ENCODE results near the gene GTF3C5.
"Not testable (repeated sequence)": the region's sequence is repeated elsewhere in the genome, so short reads cannot be mapped to it uniquely, and the experiment has no call there.

The GTF3C5 gene, protein sequence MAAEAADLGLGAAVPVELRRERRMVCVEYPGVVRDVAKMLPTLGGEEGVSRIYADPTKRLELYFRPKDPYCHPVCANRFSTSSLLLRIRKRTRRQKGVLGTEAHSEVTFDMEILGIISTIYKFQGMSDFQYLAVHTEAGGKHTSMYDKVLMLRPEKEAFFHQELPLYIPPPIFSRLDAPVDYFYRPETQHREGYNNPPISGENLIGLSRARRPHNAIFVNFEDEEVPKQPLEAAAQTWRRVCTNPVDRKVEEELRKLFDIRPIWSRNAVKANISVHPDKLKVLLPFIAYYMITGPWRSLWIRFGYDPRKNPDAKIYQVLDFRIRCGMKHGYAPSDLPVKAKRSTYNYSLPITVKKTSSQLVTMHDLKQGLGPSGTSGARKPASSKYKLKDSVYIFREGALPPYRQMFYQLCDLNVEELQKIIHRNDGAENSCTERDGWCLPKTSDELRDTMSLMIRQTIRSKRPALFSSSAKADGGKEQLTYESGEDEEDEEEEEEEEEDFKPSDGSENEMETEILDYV

DNA sequence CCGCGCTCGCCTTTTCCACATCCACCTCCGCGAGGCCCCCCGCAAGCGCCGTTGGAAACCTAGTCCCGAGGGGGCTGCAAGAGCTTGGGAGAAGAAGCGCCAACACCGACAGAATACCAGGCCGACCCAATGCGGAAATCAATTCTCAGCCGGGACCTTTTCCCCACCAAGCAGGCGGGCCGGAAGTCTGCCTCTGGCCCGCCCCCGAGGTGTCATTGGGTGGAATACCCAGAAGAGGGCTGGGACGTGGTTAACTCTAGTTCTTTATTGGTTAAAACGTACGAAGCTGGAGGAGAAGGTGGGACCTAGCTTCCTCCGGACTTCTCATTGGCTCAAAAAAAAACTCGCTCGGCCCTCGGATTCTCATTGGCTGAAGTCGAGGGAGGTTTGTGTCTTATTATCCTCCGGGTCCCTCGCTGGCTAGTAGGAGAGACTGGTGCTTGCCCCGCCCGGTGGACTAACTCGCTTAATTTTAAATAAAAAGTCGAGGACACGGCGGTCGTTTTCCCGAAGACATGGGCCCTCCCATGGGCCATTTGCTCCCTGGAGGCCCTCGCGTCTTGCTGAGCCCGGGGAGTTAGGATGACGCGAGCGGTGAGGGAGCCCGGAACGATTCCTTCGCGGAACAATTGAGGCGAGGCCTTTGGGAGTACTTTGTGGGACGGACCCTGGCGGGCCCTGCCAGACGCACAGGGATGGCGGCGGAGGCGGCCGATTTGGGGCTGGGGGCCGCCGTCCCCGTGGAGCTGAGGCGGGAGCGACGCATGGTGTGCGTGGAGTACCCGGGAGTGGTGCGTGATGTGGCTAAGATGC is at the start of gene GTF3C5:
Gene GTF3C5, plus strand, starts transcription at position 681 of the 813 bp plus-strand sequence. Its CDS starts 15 bp downstream, at position 696.
- DNase-seq, result peak; percentile 81 to 96

GRCh38 chr9:132982458-132982857 is 48.3 kb upstream of the GTF3C5 start:
- no peak for DNase-seq

GRCh38 chr9:132983491-132984201 is 47.2 kb upstream of the GTF3C5 start:
- DNase-seq, result no peak

- DNase-seq, result no peak
Measured at GRCh38 chr9:132984202-132985070, 46.4 kb upstream of the GTF3C5 start.

GRCh38 chr9:132985071-132985350 is 45.8 kb upstream of the GTF3C5 start:
- no peak for DNase-seq

DNA sequence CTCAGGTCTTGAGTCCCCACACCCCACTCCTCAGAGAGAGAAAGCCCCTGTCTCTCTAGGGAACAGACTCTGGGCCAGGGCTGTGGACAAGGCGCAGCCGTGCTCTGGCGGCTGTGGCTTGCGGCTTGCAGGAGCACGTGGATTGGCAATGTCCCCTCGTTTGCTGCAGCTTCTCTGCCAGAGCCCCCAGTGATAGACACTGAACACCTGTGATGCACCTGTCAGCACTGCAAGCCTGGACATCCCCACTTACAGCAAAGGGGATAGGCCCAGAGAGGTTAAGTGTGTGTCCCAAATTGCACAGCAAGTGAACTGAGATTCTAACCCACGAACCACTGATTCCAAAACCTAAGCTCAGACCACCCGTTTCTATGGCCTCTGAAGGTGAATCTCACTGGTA is 45.3 kb upstream of the GTF3C5 start:
- no peak for DNase-seq

DNA sequence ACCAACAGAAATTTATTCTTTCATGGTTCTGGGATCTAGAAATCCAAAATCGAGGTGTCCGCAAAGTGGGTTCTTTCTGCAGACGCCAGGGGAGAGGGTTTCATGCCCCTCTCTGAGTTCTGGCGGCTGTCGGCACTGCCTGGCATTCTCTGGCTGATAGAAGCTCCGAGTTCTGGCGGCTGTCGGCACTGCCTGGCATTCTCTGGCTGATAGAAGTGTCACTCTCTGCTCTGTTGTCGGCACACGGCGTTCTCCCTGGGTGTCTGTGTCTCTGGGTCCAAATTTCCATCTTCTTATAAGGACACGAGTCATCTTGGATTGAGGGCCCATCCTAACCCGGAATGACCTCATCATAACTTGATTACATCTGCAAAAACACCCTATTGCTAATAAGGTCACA is 44.7 kb upstream of the GTF3C5 start:
- no peak for DNase-seq

DNA sequence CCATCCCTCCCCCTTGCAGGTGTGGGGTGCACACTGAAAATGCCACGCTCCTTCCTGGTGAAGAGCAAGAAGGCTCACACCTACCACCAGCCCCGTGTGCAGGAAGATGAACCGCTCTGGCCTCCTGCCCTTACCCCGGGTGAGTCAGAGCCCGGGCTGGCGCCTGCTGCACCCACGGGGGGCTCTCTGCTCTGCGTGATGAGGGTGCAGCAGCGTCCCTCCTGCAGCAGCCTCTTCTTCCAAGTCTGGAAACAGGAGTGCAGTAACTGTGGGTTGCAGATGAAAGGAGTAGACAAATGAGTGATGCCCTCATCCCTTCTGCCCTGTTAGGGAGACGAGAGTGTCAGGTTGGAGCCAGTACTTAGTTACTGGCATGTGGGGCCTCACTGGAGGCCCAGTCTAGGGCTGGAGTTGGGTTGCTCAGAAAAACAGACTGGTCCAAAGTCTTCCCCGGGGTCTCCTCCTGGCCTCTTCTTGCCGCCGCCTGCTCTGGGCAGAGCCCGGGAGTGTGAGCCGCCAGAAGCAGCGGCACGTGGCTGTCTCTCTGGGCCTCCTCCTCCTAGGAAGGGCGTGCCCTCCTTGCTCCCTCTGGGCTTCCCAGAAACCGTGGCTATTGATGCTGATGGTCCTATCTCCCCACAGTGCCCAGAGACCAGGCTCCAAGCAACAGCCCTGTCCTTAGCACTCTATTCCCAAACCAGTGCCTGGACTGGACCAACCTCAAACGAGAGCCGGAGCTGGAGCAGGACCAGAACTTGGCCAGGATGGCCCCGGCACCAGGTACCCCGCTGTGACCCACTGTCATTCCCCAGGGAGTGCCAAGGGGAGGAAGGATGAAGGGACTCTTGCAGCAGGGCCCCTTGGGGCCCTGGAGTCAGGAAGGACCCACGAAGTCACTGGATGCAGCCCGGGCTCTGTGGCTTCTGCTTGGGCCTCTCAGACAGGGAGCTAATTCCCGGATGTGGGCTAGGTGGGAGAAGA is 43.9 kb upstream of the GTF3C5 start:
- DNase-seq, result no peak

DNA sequence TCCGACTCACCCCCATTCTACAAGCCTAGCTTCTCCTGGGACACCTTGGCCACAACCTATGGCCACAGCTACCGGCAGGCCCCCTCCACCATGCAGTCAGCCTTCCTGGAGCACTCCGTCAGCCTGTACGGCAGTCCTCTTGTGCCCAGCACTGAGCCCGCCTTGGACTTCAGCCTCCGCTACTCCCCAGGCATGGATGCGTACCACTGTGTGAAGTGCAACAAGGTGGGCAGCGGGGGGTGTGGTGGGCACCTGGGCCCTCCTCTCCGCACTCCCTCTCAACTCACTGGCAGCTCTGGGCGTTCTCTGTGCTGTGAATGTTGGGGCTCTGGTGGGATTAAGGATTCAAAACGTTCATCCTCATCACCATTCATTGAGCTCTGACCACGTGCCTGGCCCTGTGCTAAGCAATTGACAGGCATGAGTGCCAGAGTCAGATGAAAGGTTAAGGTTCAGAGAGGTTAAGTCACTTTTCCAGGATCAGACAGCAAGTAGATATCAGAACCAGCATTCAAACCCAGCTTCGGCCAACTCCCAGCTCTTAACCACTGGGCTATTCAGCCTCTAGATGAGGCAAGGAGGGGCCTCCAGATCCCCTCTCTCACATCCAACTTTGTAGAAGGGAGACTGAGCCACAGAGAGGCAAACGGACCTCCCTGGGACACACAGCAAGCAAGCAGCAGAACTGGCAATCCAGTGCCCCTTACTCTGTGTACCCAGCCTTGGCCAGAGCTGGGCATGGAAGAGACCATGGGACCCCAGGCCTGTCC is 42.4 kb upstream of the GTF3C5 start:
- no peak for DNase-seq

- DNase-seq, result no peak
Measured at GRCh38 chr9:132989014-132989310, 41.8 kb upstream of the GTF3C5 start.

DNA sequence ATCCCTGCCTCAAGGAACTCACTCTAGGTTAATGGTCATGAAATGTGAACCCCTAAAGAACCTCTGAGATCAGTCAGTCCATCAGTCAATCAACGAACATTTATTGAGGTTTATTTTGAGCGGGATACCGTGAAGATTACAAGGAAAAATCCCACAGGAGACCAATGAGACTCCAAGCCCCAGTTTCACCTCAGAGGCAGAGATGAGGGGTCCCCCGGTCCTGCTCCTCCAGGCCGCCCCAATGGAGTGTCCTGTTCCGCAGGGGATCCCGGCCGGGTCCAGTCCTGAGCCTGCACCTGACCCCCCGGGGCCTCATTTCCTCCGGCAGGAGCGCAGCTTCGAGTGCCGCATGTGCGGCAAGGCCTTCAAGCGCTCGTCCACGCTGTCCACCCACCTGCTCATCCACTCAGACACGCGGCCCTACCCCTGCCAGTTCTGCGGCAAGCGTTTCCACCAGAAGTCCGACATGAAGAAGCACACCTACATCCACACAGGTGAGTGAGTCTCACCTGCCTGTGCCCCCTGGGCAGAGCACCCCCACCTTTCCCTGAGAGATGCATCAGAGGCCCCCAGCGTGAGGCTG is 41.3 kb upstream of the GTF3C5 start:
- no peak for DNase-seq

DNA sequence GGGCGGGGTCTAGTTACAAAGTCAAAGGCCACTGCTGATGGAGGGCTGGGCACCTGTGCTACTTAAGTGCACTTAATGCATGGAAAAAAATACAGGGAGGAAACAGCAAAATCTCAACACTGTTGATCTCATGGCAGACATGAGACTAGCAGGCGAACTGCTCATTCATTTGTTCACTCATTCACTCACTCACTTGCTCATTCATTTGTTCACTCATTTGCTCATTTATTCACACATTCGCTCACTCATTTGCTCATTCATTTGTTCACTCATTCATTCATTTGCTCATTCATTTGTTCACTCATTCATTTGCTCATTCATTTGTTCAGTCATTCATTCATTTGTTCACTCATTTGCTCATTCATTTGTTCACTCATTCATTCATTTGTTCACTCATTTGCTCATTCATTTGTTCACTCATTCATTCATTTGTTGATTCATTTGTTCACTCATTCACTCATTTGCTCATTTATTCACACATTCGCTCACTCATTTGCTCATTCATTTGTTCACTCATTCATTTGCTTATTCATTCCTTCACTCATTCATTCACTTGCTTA is 40.7 kb upstream of the GTF3C5 start:
- not testable (repeated sequence) for DNase-seq

DNA sequence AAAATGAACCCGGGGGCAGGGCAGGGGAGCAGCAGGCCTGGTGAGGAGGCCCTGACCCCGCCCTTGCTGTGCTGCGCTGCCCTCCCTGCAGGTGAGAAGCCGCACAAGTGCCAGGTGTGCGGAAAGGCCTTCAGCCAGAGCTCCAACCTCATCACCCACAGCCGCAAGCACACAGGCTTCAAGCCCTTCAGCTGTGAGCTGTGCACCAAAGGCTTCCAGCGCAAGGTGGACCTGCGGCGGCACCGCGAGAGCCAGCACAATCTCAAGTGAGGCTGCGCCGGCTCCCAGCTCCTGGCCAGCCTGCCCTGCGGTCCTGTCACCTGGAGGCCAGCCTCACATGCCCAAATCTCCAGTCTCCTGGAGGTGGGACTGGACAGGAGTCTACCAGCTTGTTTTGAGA is 40.0 kb upstream of the GTF3C5 start:
- DNase-seq, result no peak

- DNase-seq, result no peak
Measured at GRCh38 chr9:132991351-132992300, 39.2 kb upstream of the GTF3C5 start.

DNA sequence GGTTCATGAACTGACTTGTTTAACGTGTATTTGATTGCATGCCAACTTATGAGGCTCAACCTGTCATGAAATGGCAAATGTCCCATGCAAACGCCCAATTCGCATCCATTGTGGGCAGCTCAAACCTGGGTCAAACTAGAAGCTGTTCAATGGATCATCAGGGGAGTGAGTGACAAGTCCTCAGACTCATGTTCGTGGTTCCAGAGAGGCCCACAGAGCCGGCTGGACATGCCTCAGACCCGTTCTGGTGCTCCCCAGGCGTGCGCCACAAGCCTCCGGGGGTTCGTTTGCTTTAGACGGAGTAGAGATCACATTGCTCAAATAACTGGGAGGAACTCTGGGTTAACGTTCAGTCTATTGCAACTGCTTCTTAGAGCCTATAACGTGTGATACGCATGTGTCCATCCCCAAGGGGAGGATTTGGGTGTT is 37.3 kb upstream of the GTF3C5 start:
- DNase-seq, result no peak

DNA sequence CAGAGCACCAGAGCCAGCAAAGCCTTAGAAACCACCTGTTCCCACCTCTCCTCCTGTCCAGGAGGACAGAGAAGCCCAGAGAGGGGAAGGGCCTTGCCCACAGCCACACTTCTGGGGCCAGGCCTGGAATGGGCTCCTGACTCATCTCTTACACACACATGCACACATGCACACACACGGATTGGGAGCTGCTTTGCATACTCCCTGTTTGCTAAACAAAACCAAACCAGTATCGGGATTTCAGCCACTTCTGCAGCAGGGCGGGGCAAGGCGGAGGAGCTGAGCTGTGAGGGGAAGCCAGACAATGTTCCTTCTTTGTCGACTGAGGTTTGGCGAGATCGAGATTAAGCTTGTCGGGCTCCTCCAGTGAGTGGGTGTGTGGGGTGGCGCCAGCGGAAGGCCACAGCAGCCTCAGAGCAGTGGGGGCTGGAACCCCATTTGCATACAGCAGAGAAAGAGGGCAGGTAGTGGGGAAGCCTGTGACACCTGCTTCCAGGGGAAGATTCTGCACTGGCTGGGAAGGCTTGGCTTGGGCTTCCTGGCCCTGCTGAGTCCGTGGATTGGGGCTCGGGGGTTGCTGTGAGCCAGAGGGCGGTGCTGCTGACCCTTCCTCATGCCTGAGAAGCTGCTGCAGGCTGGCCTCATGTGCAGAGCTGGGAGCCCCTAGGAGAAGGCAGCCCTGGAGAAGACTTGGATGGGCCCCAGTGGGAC is 36.2 kb upstream of the GTF3C5 start:
- DNase-seq, result no peak

- no peak for DNase-seq
Measured at GRCh38 chr9:132995121-132995420, 35.7 kb upstream of the GTF3C5 start.

DNA sequence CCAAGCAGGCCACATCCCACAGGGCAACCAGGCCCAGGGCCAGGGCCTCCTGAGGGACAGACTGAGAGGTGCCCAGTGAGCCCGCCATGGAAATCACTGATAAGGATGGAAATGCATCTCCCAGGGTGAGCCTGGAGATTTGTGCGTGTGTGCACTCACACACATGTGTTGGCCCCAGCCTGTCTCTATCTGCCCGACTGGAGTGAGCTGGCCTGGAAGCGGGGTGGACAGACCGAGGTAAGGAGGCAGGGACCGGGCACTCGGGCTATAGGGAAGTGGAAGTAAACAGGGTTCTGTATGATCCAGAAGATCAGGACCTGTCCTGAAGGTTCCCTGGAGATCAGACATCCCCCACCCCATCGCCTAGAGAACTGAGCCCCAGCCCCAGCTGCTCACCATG is 34.9 kb upstream of the GTF3C5 start:
- DNase-seq, result no peak
